ENCODE data around the gene GDNF. TPM values are rescaled to one million over a fixed set of nuclear protein-coding genes. Genes with fewer than 3 reads are reported as not detected.

The GDNF gene
- total RNA-seq = 0.51 to 0.86 TPM (median 0.85 TPM) in 3 replicates

GRCh38 chr5:37839407-37840052, at the start of gene GDNF:
Gene GDNF (minus strand): TSS chr5:37840041. CDS start chr5:37834796, 5,245 bp downstream.
- H3K9me3 Mint-ChIP-seq = no peaks in the 10 kb centered on the region
- peak within 1 kb of the TSS; percentile 74 for H3K4me3 Mint-ChIP-seq
- H3K4me1 Mint-ChIP-seq = peaks cover 32% of the 10 kb centered on the region
- peaks cover 90% of the 10 kb centered on the region for H3K27me3 Mint-ChIP-seq (ENCODE audit: low read depth)
- DNase-seq (ENCODE audit: low spot score in 2 of 2, unreplicated experiment in 2 of 2) = peak; percentile 51 to 71
- no peak within 1 kb of the TSS for H3K27ac Mint-ChIP-seq
- no peak for TF ChIP-seq CTCF (IDR thresholded peaks at IDR 0.05; ENCODE audit: unreplicated experiment)
- H3K36me3 Mint-ChIP-seq = no peaks in the 10 kb centered on the region

GRCh38 chr5:37888476-37888875, 48.6 kb upstream of the GDNF start:
- Mint-ChIP-seq H3K27ac (no peak overlapping the region), H3K4me3 (no peak overlapping the region), H3K9me3 (no peaks in the 10 kb centered on the region), H3K36me3 (no peaks in the 10 kb centered on the region), H3K4me1 (peaks cover 19% of the 10 kb centered on the region), H3K27me3 (ENCODE audit: low read depth) (peaks cover 3% of the 10 kb centered on the region)
- no peak for DNase-seq (ENCODE audit: low spot score in 2 of 2, unreplicated experiment in 2 of 2)
- no peak for TF ChIP-seq CTCF (IDR thresholded peaks at IDR 0.05; ENCODE audit: unreplicated experiment)

GRCh38 chr5:37886242-37886905, 46.5 kb upstream of the GDNF start:
- Mint-ChIP-seq H3K4me1 (peaks cover 7% of the 10 kb centered on the region), H3K9me3 (peaks cover 6% of the 10 kb centered on the region), H3K36me3 (no peaks in the 10 kb centered on the region), H3K27me3 (ENCODE audit: low read depth) (peaks cover 8% of the 10 kb centered on the region), H3K27ac (no peak overlapping the region), H3K4me3 (no peak overlapping the region)
- DNase-seq (ENCODE audit: low spot score in 2 of 2, unreplicated experiment in 2 of 2) = no peak
- no peak for TF ChIP-seq CTCF (IDR thresholded peaks at IDR 0.05; ENCODE audit: unreplicated experiment)

GRCh38 chr5:37882636-37883035, 42.8 kb upstream of the GDNF start:
- no peak for DNase-seq (ENCODE audit: low spot score in 2 of 2, unreplicated experiment in 2 of 2)
- Mint-ChIP-seq H3K27me3 (ENCODE audit: low read depth) (peaks cover 17% of the 10 kb centered on the region), H3K4me3 (no peak overlapping the region), H3K27ac (no peak overlapping the region), H3K9me3 (peaks cover 6% of the 10 kb centered on the region), H3K4me1 (peaks cover 7% of the 10 kb centered on the region), H3K36me3 (no peaks in the 10 kb centered on the region)
- TF ChIP-seq CTCF (IDR thresholded peaks at IDR 0.05; ENCODE audit: unreplicated experiment) = no peak

- Mint-ChIP-seq H3K27ac (no peak overlapping the region), H3K4me1 (peaks cover 5% of the 10 kb centered on the region), H3K4me3 (no peak overlapping the region), H3K27me3 (ENCODE audit: low read depth) (peaks cover 17% of the 10 kb centered on the region), H3K36me3 (no peaks in the 10 kb centered on the region), H3K9me3 (peaks cover 6% of the 10 kb centered on the region)
- no peak for DNase-seq (ENCODE audit: low spot score in 2 of 2, unreplicated experiment in 2 of 2)
- no peak for TF ChIP-seq CTCF (IDR thresholded peaks at IDR 0.05; ENCODE audit: unreplicated experiment)
Measured at GRCh38 chr5:37881359-37881758, 41.5 kb upstream of the GDNF start.

Data from mesothelial cell of epicardium (in vitro differentiated cells).